ENCODE results near the gene MARK2. TPM values are rescaled to one million over a fixed set of nuclear protein-coding genes. Genes with fewer than 3 reads are reported as not detected.

Gene MARK2
- total and polyA plus RNA-seq, 2 of the 8 experiments (the other 6 are each of a cell fraction or from before 2014, with no cell fraction given), result 19.3 to 58.5 TPM

DNA sequence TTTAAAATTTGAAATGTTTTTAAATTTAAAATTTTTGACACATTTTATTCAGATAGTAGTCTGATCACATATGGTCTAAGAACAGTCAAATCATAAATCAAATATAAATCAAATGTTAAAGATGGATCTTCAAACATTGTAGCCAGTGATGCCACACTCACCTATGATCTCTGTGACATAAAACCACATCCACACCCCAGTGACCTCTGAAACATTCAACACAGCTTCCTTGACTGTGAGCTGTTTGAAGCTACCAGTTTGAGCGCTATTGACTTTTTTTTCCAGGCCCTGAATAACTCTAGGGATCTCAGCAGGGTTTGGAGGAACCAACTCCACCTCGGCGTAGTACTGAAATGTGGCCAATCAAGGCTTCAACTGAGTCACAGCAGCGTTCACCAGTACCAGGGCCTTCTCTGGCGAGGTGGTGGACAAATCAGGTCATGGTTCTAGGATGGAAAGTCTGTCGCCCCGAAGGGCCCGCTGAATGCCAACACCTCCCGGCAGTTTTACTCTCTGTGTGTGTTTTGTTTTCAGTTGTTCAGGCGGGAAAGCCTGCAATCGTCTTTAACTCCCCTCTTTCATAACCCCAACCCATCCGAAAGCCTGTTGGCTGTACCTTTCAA lies 4.3 kb upstream of the MARK2 start:
- 0 out of 2 replicates have a peak overlapping the region, but pooled peaks have one; percentile 60 for H2BK12ac ChIP-seq (ENCODE audit: low read depth, low read length)
- H4K20me1 ChIP-seq (replicated peaks in 1 of 2; ENCODE audit: control insufficient read depth in 1 of 2, insufficient read depth in 2 of 2, low read length in 2 of 2), result peaks cover under 1 to 1% of the 10 kb centered on the region in 2 experiments
- H3K4ac ChIP-seq (replicated peaks; ENCODE audit: insufficient read length, low read depth, low read length), result no peak overlapping the region
- H3K27me3 ChIP-seq (replicated peaks in 1 of 4; ENCODE audit: control insufficient read depth in 3 of 4, extremely low read depth in 1 of 4, insufficient read depth in 3 of 4, low read length in 3 of 4), result no peaks in the 10 kb centered on the region
- no peak overlapping the region for H3K9ac ChIP-seq (replicated peaks in 1 of 4; ENCODE audit: extremely low read depth in 1 of 4, low read depth in 3 of 4, low read length in 3 of 4)
- H2BK120ac ChIP-seq (replicated peaks; ENCODE audit: low read depth, low read length), result no peak overlapping the region
- no peaks in the 10 kb centered on the region for H3K79me1 ChIP-seq (ENCODE audit: low read depth, low read length)
- H3K4me2 ChIP-seq (ENCODE audit: insufficient read depth in 1 of 2, low read depth in 2 of 2, low read length in 2 of 2), result no peak overlapping the region
- H3K18ac ChIP-seq (ENCODE audit: extremely low read depth, low read length), result no peak overlapping the region
- H2AK5ac ChIP-seq (ENCODE audit: low read depth, low read length), result no peak overlapping the region
- peaks cover 2 to 3% of the 10 kb centered on the region in 2 experiments for H3K79me2 ChIP-seq (ENCODE audit: control insufficient read depth in 1 of 2, insufficient read depth in 2 of 2, low read length in 2 of 2)
- H2AFZ ChIP-seq (ENCODE audit: low read length), result no peak overlapping the region
- H2BK5ac ChIP-seq (ENCODE audit: low read depth, low read length), result no peak overlapping the region
- FAIRE-seq, result no peak
- no peak for DNase-seq (ENCODE audit: low read depth in 1 of 2, low spot score in 2 of 2)
- H4K8ac ChIP-seq (ENCODE audit: extremely low read depth, insufficient read depth, low read length), result no peak overlapping the region
- H3K23me2 ChIP-seq (ENCODE audit: low read depth, low read length), result peaks cover 4% of the 10 kb centered on the region; the same call in 1 of the 2 replicates
- H2BK20ac ChIP-seq (ENCODE audit: low read length), result no peak overlapping the region; the same call in 1 of the 2 replicates
- WGBS, 2 experiments (ENCODE audit: extremely low coverage in 1 of 2, insufficient coverage in 1 of 2, insufficient read length in 1 of 2, insufficient replicate concordance in 2 of 2, low coverage in 1 of 2, low lambda C conversion rate in 2 of 2, missing lambda C conversion rate in 1 of 2), result 93% methylated on average over 12 of the region's 12 CpGs; no CpG with 5 or more reads in 1 of the 2 experiments
- no peaks in the 10 kb centered on the region; a peak in 1 of 8 replicates for H3K36me3 ChIP-seq (ENCODE audit: control insufficient read depth in 2 of 4, insufficient read depth in 4 of 4, low read length in 3 of 4)
- no peak overlapping the region for H3K56ac ChIP-seq (replicated peaks; ENCODE audit: insufficient read length, low read depth, low read length)
- peaks cover 10 to 23% (median 13%) of the 10 kb centered on the region in 4 experiments for H3K4me1 ChIP-seq (replicated peaks in 1 of 4; ENCODE audit: control insufficient read depth in 3 of 4, insufficient read depth in 4 of 4, low read length in 3 of 4)
- no peak overlapping the region for H4K91ac ChIP-seq (replicated peaks; ENCODE audit: insufficient read length, low read length)
- no peak overlapping the region for H4K5ac ChIP-seq (ENCODE audit: insufficient read length, low read depth, low read length)
- CTCF ChIA-PET (ENCODE audit: partially characterized antibody), result interaction anchor here (0.5 to 6.1 kb wide), 9 partner anchors 11 to 378 kb away, joined by 3 to 163 read pairs (median 4); partner anchors contain the start of gene ZFTA
- POLR2A ChIA-PET (ENCODE audit: partially characterized antibody), result interaction anchor here (0.5 to 1.5 kb wide), 3 partner anchors 67 to 153 kb away, joined by 3 to 7 read pairs (median 5); partner anchors contain the start of gene ZFTA
- H2BK15ac ChIP-seq (ENCODE audit: low read length), result peak overlapping the region; percentile 81; the same call in 1 of the 2 replicates
- H3K14ac ChIP-seq (ENCODE audit: insufficient read length), result no peak overlapping the region
- no peaks in the 10 kb centered on the region for H3K9me3 ChIP-seq (ENCODE audit: insufficient read depth in 2 of 2, low read depth in 1 of 2, low read length in 1 of 2)
- H3K4me3 ChIP-seq (ENCODE audit: extremely low read depth in 1 of 4, insufficient read depth in 2 of 4, low read depth in 3 of 4, low read length in 4 of 4), result no peak overlapping the region
- H3K27ac ChIP-seq (ENCODE audit: low read depth, low read length), result no peak overlapping the region
- no peak overlapping the region for H3K23ac ChIP-seq (ENCODE audit: insufficient read length)
- TF ChIP-seq POLR2AphosphoS5 (IDR thresholded peaks at IDR 0.05; ENCODE audit: low read depth, low read length) (no peak), TEAD4 (IDR thresholded peaks at IDR 0.05; ENCODE audit: low read depth, low read length) (no peak), EGR1 (IDR thresholded peaks at IDR 0.05; ENCODE audit: borderline replicate concordance, low read depth, low read length) (no peak), SP4 (IDR thresholded peaks at IDR 0.05; ENCODE audit: low read length) (no peak), GTF2F1 (IDR thresholded peaks at IDR 0.05; ENCODE audit: borderline replicate concordance, low read depth, low read length) (no peak), JUN (IDR thresholded peaks at IDR 0.05; ENCODE audit: low read depth, low read length) (no peak), RXRA (IDR thresholded peaks at IDR 0.05; ENCODE audit: insufficient read depth, low read depth, low read length) (no peak), RNF2 (IDR thresholded peaks at IDR 0.05; ENCODE audit: borderline replicate concordance, low read depth, low read length, missing control alignments, poor library complexity, severe bottlenecking) (no peak), SP1 (IDR thresholded peaks at IDR 0.05; ENCODE audit: low read depth, low read length) (no peak), KDM5A (IDR thresholded peaks at IDR 0.05; ENCODE audit: low read length) (no peak), SIN3A (conservative IDR thresholded peaks at IDR 0.05 in 1 of 2, IDR thresholded peaks at IDR 0.05 in 1 of 2; ENCODE audit: low read depth in 1 of 2, low read length in 2 of 2) (no peak)
- TF ChIP-seq, protein P1, sequence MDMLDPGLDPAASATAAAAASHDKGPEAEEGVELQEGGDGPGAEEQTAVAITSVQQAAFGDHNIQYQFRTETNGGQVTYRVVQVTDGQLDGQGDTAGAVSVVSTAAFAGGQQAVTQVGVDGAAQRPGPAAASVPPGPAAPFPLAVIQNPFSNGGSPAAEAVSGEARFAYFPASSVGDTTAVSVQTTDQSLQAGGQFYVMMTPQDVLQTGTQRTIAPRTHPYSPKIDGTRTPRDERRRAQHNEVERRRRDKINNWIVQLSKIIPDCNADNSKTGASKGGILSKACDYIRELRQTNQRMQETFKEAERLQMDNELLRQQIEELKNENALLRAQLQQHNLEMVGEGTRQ (IDR thresholded peaks at IDR 0.05; ENCODE audit: low read length), result no peak
